GM12878 (cell line): ENCODE measurements around the gene ARHGEF38. TPM values are rescaled to one million over a fixed set of nuclear protein-coding genes. Genes with fewer than 3 reads are reported as not detected.

Source experiments
- ATAC-seq: fragments of 200-7000 bp; cut with Tn5 transposase; 3 replicates; pipeline ENCODE4 v1.9.1; 2020; ENCODE audit warnings: mild to moderate bottlenecking, moderate library complexity
- BruUV-seq: library from RNA; stranded (reverse); fragments of 400-500 nt; replicated peaks from 2 replicates; lab custom pipeline; 2021; lab: Mats Ljungman, UMichigan
- CTCF ChIA-PET: fragments of 300-600 bp; sonication (Branson Sonifier 250); formaldehyde crosslinking; extraction: SDS; loops from one replicate; lab custom pipeline; 2021; ENCODE audit warnings: inconsistent platforms; lab: Yijun Ruan, JAX
- POLR2A ChIA-PET: fragments of 350-600 bp; formaldehyde crosslinking; extraction: SDS; loops from one replicate; lab custom pipeline; 2021; ENCODE audit warnings: inconsistent platforms; lab: Charles Lee
- RAD21 ChIA-PET: fragments of 300-600 bp; sonication (Branson Sonifier 250); formaldehyde crosslinking; loops from one replicate; lab custom pipeline; 2023; ENCODE audit warnings: antibody characterized with exemption; ENCODE audit not compliant: unreplicated experiment; lab: Charles Lee
- SMC1A ChIA-PET: fragments of 300-600 bp; sonication (Branson Sonifier 250); formaldehyde crosslinking; loops from one replicate; lab custom pipeline; 2023; ENCODE audit not compliant: unreplicated experiment, uncharacterized antibody; lab: Charles Lee
- DNase-seq: peaks from one replicate; pipeline ENCODE4 v3.0.0-alpha.2; 2011; ENCODE audit warnings: low read depth, low spot score
- FAIRE-seq: peaks from 3 replicates; lab custom pipeline; 2011; peaks lifted over from hg19 to GRCh38; lab: Jason Lieb, UNC
- H2AFZ ChIP-seq: 2 replicates; pipeline ENCODE4 v1.6.0; 2011; ENCODE audit warnings: low read depth, low read length, control low read depth; ENCODE audit not compliant: control insufficient read depth
- H3K27ac ChIP-seq: 2 replicates; pipeline ENCODE4 v1.5.1; 2011; ENCODE audit warnings: control low read depth; ENCODE audit not compliant: control insufficient read depth, insufficient read depth
- H3K27me3 ChIP-seq, 2 experiments: replicated peaks in 1 of 2; 2 replicates each; pipeline versions ENCODE4 v1.6.0 to v1.6.1; 2011; ENCODE audit warnings: low read length in 1 of 2; ENCODE audit not compliant: control insufficient read depth in 2 of 2, insufficient read depth in 2 of 2
- H3K36me3 ChIP-seq, 2 experiments: 2 replicates each; pipeline ENCODE4 v1.5.1; 2011; ENCODE audit warnings: low read length in 1 of 2; ENCODE audit not compliant: control insufficient read depth in 2 of 2, insufficient read depth in 2 of 2
- H3K4me1 ChIP-seq: 2 replicates; pipeline ENCODE4 v1.6.1; 2011; ENCODE audit warnings: mild to moderate bottlenecking, low read length, moderate library complexity, mixed read lengths; ENCODE audit not compliant: control insufficient read depth, insufficient read depth
- H3K4me2 ChIP-seq: 2 replicates; pipeline ENCODE4 v1.6.0; 2011; ENCODE audit warnings: control low read depth; ENCODE audit not compliant: control insufficient read depth, insufficient read depth
- H3K4me3 ChIP-seq: fragments of 200-600 bp; sonication (generic); 2 replicates; pipeline ENCODE4 v1.5.1; 2016
- H3K79me2 ChIP-seq: 2 replicates; pipeline ENCODE4 v1.6.0; 2011; ENCODE audit warnings: low read length; ENCODE audit not compliant: control insufficient read depth, insufficient read depth
- H3K9ac ChIP-seq: 2 replicates; pipeline ENCODE4 v1.8.0; 2011; ENCODE audit warnings: low read length, control low read depth, mixed read lengths; ENCODE audit not compliant: control insufficient read depth, insufficient read depth
- H3K9me3 ChIP-seq: replicated peaks from 3 replicates; pipeline ENCODE4 v1.5.1; 2011; ENCODE audit warnings: mild to moderate bottlenecking, low read length; ENCODE audit not compliant: control insufficient read depth, insufficient read depth
- H4K20me1 ChIP-seq: 2 replicates; pipeline ENCODE4 v1.6.0; 2011; ENCODE audit not compliant: control insufficient read depth, insufficient read depth
- CBFB ChIP-seq: IDR thresholded peaks from 2 replicates; pipeline ENCODE4 v1.6.1; 2016; ENCODE audit warnings: antibody characterized with exemption, low read depth
- FOXM1 ChIP-seq: IDR thresholded peaks from 2 replicates; pipeline ENCODE4 v1.6.1; 2012; ENCODE audit warnings: low read depth, mild to moderate bottlenecking, inconsistent platforms, low read length, moderate library complexity
- GABPA ChIP-seq: IDR thresholded peaks from 2 replicates; pipeline ENCODE4 v1.6.1; 2014; ENCODE audit warnings: antibody characterized with exemption, low read depth, mild to moderate bottlenecking, inconsistent platforms
- GATAD2B ChIP-seq: fragments of 450-650 bp; conservative IDR thresholded peaks from 2 replicates; pipeline ENCODE4 v1.6.1; 2017; ENCODE audit warnings: low read depth, mild to moderate bottlenecking, moderate library complexity
- HSF1 ChIP-seq: fragments of 150-350 bp; IDR thresholded peaks from 2 replicates; pipeline ENCODE4 v1.6.1; 2014; ENCODE audit warnings: mild to moderate bottlenecking, low read depth, low read length
- MAX ChIP-seq: IDR thresholded peaks from 2 replicates; pipeline ENCODE4 v1.6.1; 2012; ENCODE audit warnings: low read depth, low read length, improper control_type of control experiment
- NRF1 ChIP-seq: conservative IDR thresholded peaks from 2 replicates; pipeline ENCODE4 v1.6.1; 2011; ENCODE audit warnings: mild to moderate bottlenecking, low read depth, low read length, improper control_type of control experiment
- SMAD5 ChIP-seq: IDR thresholded peaks from 2 replicates; pipeline ENCODE4 v1.6.1; 2016; ENCODE audit warnings: antibody characterized with exemption, low read depth
- SMARCA5 ChIP-seq: fragments of 450-650 bp; IDR thresholded peaks from 2 replicates; pipeline ENCODE4 v1.6.1; 2017; ENCODE audit warnings: mild to moderate bottlenecking
- STAT3 ChIP-seq: IDR thresholded peaks from 2 replicates; pipeline ENCODE4 v1.6.1; 2011; ENCODE audit warnings: low read depth, low read length, improper control_type of control experiment
- YY1 ChIP-seq: IDR thresholded peaks from 2 replicates; pipeline ENCODE4 v1.6.1; 2011; ENCODE audit warnings: low read depth, mild to moderate bottlenecking, low read length
- ZBTB33 ChIP-seq: fragments of 450-650 bp; IDR thresholded peaks from 2 replicates; pipeline ENCODE4 v1.6.1; 2017; ENCODE audit warnings: mild to moderate bottlenecking
- WGBS: methylation state at CpG from one replicate; pipeline ENCODE4 v1.1.6; 2016; ENCODE audit warnings: low lambda C conversion rate; ENCODE audit not compliant: insufficient replicate concordance, insufficient coverage; ENCODE audit errors: missing lambda C conversion rate; 5-methylcytosine and 5-hydroxymethylcytosine counted together
- in situ Hi-C: fragments of 300-500 bp; cut with MboI; formaldehyde crosslinking; loops from 9 replicates; pipeline ENCODE4 v1.14.3; 2018; ENCODE audit warnings: mixed read lengths
- intact Hi-C: fragments of 100-400 bp; cut with micrococcal nuclease; formaldehyde crosslinking; loops from one replicate; pipeline ENCODE4 v1.14.2; 2022; ENCODE audit not compliant: unreplicated experiment
- polyA plus RNA-seq, 11 experiments: library from polyadenylated mRNA; depleted of rRNA in 4 of 11; unstranded in 6 of 11; stranded (reverse) in 5 of 11; fragments of >200 nt; fragmentation: Nextera tagmentation in 4 of 11; fragmentation: Illumina TruSeq in 1 of 11; extraction: Ambion mirVana in 4 of 11; extraction: Trizol in 1 of 11; gene quantifications; 1 replicate in 1 of 11; 2 replicates in 10 of 11; pipeline versions ENCODE4 v1.2.1 to v1.2.3, GENCODE V29; 2011 to 2016; ENCODE audit warnings: inconsistent platforms in 2 of 11, missing spikeins in 2 of 11, low read depth in 1 of 11
- total RNA-seq, 4 experiments: library from RNA; depleted of rRNA in 3 of 4; stranded (reverse); fragments of >200 nt in 3 of 4; fragmentation: Illumina TruSeq in 1 of 4; extraction: Trizol in 1 of 4; gene quantifications; 2 replicates each; pipeline versions ENCODE4 v1.2.1 to v1.2.3, GENCODE V29; 2013 to 2021
- TF ChIP-seq, protein P1 (sequence below): fragments of 450-650 bp; IDR thresholded peaks from 2 replicates; pipeline ENCODE4 v1.6.1; 2017; ENCODE audit warnings: antibody characterized with exemption, mild to moderate bottlenecking, moderate library complexity
- TF ChIP-seq, protein P2 (sequence below): IDR thresholded peaks from 2 replicates; pipeline ENCODE4 v1.6.1; 2011; ENCODE audit warnings: mild to moderate bottlenecking, low read depth, low read length, moderate library complexity; ENCODE audit not compliant: insufficient replicate concordance

Gene ARHGEF38
- total and polyA plus RNA-seq, 10 of the 15 experiments (the other 5 are each of a cell fraction or from before 2014, with no cell fraction given) = 0.01 to 1.1 (median 0.09) TPM; not detected in 2

DNA sequence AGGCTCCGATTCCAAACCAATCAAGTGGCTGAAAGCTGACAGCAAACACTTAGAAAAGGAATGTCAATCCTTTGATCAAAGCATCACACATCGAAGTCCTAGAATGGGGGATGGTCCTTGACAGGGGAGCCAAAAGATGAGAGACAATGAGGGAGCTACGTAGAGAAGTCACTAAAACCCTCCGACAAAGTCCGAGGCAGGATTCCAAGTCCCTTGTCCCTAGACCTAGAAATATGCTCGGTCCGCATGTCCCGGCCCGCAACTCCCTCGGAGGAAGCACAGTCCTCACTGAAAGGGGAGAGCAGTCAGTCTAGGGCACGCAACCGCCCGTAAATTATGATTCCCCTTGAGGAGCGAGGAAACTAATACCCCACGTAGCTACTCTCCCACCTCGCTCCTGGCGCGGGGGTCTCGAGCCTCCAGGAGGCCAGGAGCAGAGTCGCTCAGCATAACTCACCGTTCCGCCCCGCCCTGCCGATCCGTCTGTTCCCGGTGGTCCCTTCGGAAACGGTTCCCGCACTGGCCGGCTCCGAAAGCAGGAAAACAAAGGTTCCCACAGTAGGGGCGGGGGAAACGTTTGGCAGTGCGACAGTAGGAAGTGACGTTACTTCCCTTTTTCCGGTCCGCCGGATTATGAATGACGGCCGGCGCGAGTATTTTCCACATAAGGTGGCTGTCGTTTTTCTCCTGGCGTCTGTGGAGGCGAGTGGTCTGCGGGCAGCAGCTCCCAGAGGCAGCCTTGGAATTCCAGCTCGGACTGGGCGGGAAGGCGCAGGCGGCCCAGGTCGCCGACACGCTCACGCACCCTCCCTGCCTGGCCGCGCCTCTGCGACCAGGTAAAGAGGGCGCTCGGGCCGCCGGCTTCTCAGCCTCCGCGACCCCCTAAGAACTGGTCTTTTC, 156.0 kb downstream of the ARHGEF38 start, which contains the start of the genes GSTCD and INTS12:
Gene GSTCD (plus strand): TSS at position 604 of the 900 bp plus-strand sequence. CDS start 8,830 bp downstream, outside the sequence.
Gene INTS12 (minus strand): TSS at position 509 of the 900 bp plus-strand sequence. CDS start 8,684 bp downstream, outside the sequence.
- Histone ChIP-seq H2AFZ (peak within 1 kb of the TSS; percentile 88), H3K79me2 (peaks cover 79% of the 10 kb centered on the region), H3K27me3 (no peaks in the 10 kb centered on the region), H3K4me3 (peak within 1 kb of the TSS; percentile 99), H3K9me3 (no peaks in the 10 kb centered on the region; the same call in 1 of the 3 replicates), H3K4me2 (peak within 1 kb of the TSS; percentile 86), H3K9ac (peak within 1 kb of the TSS; percentile 95), H4K20me1 (no peaks in the 10 kb centered on the region), H3K27ac (peak within 1 kb of the TSS; percentile 81), H3K4me1 (no peaks in the 10 kb centered on the region), H3K36me3 (no peaks in the 10 kb centered on the region; a peak in 1 of 4 replicates)
- FAIRE-seq = peak; percentile 38
- no TSS peak for BruUV-seq
- ChIA-PET POLR2A (interaction anchor here (0.8 to 1.8 kb wide), 3 partner anchors 9 to 237 kb away, joined by 3 to 5 read pairs (median 3); no protein-coding TSS in a partner anchor), CTCF (interaction anchor here (0.6 to 1.5 kb wide), 5 partner anchors 10 to 235 kb away, joined by 3 to 6 read pairs (median 3); partner anchors contain the start of gene PPA2), RAD21 (interaction anchor here (1.4 kb wide), 1 partner anchor 188 kb away, joined by 3 read pairs; no protein-coding TSS in a partner anchor), SMC1A (interaction anchor here (0.7 to 1.7 kb wide), 5 partner anchors 9 to 192 kb away, joined by 3 to 7 read pairs (median 3); no protein-coding TSS in a partner anchor)
- ATAC-seq = peak; percentile 81
- in situ Hi-C loops = no loop called here
- under 1% methylated on average over 63 of the region's 63 CpGs for WGBS
- intact Hi-C loops = no loop called here
- peak; percentile 66 for DNase-seq
- peak; percentile 89 for TF ChIP-seq MAX
- TF ChIP-seq GATAD2B = peak; percentile 79
- peak; percentile 99 for TF ChIP-seq GABPA
- peak; percentile 67; the same call in 1 of the 2 replicates for TF ChIP-seq ZBTB33
- peak; percentile 93 for TF ChIP-seq YY1
- TF ChIP-seq HSF1 = peak; percentile 90
- TF ChIP-seq, protein P1, sequence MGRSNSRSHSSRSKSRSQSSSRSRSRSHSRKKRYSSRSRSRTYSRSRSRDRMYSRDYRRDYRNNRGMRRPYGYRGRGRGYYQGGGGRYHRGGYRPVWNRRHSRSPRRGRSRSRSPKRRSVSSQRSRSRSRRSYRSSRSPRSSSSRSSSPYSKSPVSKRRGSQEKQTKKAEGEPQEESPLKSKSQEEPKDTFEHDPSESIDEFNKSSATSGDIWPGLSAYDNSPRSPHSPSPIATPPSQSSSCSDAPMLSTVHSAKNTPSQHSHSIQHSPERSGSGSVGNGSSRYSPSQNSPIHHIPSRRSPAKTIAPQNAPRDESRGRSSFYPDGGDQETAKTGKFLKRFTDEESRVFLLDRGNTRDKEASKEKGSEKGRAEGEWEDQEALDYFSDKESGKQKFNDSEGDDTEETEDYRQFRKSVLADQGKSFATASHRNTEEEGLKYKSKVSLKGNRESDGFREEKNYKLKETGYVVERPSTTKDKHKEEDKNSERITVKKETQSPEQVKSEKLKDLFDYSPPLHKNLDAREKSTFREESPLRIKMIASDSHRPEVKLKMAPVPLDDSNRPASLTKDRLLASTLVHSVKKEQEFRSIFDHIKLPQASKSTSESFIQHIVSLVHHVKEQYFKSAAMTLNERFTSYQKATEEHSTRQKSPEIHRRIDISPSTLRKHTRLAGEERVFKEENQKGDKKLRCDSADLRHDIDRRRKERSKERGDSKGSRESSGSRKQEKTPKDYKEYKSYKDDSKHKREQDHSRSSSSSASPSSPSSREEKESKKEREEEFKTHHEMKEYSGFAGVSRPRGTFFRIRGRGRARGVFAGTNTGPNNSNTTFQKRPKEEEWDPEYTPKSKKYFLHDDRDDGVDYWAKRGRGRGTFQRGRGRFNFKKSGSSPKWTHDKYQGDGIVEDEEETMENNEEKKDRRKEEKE = no peak
- TF ChIP-seq SMARCA5 = peak; percentile 94
- TF ChIP-seq, protein P2, sequence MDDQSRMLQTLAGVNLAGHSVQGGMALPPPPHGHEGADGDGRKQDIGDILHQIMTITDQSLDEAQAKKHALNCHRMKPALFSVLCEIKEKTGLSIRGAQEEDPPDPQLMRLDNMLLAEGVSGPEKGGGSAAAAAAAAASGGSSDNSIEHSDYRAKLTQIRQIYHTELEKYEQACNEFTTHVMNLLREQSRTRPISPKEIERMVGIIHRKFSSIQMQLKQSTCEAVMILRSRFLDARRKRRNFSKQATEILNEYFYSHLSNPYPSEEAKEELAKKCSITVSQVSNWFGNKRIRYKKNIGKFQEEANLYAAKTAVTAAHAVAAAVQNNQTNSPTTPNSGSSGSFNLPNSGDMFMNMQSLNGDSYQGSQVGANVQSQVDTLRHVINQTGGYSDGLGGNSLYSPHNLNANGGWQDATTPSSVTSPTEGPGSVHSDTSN = peak; percentile 80
- TF ChIP-seq SMAD5 = no peak; the same call in 1 of the 2 replicates
- no peak for TF ChIP-seq STAT3
- peak; percentile 61; the same call in 1 of the 2 replicates for TF ChIP-seq FOXM1
- TF ChIP-seq CBFB = peak; percentile 90; the same call in 1 of the 2 replicates
- 0 out of 2 replicates have a peak, but pooled peaks have one; percentile 1 for TF ChIP-seq NRF1
